GM12892 (cell line): ENCODE results near the gene FXR2.

ENCODE experiments used
- POLR2A ChIP-seq: IDR thresholded peaks from 2 replicates; pipeline ENCODE4 v1.6.1; 2011; ENCODE audit warnings: low read depth, low read length, control low read depth
- POLR2AphosphoS5 ChIP-seq: IDR thresholded peaks from 2 replicates; pipeline ENCODE4 v1.6.1; 2011; ENCODE audit warnings: low read depth, low read length, control low read depth

DNA sequence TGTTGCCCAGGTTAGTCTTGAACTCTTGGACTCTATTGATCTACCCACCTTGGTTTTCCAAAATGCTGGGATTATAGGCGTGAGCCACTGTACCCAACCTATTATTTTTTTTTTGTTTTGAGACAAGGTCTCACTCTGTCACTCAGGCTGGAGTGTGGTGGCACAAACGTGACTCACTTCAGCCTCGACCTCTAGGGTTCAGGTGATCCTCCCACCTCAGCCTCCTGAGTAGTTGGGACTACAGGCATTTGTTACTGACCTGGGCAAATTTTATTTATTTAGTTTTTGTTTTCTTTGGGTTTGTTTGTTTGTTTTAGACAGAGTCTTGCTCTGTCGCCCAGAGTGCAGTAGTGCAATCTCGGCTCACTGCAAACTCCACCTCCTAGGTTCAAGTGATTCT, 9.0 kb upstream of the FXR2 start:
- TF ChIP-seq POLR2AphosphoS5 (no peak), POLR2A (no peak)
